ENCODE results near the gene MRPS34.

The MRPS34 gene

GRCh38 chr16:1794221-1794871 is 21.4 kb upstream of the MRPS34 start:
- no peak for DNase-seq

DNA sequence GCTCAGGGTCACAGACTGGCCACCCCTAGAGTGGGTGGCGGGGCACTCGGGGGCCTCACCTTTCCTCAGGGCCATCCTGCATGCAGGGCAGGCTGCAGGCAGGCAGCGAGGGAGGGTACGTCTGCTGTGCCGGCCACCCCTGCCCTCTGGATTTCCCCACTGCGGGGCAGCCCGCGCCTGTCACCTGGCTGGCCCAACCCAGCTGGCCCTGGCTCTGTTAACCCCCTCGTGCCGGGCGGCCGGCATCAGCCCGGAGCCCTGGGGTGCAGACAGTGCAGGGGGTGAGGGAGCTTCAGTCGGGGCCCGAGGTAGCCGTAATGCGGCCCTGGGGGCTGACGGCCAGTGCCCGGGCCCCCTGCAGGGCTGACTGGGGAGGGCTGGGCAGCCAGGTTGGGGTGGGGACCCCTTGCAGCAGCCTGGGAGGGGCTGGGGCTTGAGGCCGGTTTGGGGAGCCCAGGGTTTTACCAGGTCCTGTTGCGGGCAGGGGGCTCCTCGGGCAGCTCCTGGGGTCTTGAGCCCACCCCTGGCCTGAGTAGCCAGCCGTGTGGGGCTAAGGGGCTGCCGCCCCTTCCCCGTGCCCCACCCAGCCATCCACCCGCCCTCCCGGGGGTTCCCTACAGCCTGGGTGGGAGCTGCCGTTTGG is 20.8 kb upstream of the MRPS34 start, which contains the start of gene IGFALS:
Gene IGFALS, minus strand, starts transcription at position 128 of the 643 bp plus-strand sequence. Its CDS starts 53 bp downstream, at position 75.
- no peak for DNase-seq

- DNase-seq: no peak
Observed at GRCh38 chr16:1792836-1793577, 20.1 kb upstream of the MRPS34 start.

- no peak for DNase-seq
Observed at GRCh38 chr16:1791943-1792812, 19.2 kb upstream of the MRPS34 start.

DNA sequence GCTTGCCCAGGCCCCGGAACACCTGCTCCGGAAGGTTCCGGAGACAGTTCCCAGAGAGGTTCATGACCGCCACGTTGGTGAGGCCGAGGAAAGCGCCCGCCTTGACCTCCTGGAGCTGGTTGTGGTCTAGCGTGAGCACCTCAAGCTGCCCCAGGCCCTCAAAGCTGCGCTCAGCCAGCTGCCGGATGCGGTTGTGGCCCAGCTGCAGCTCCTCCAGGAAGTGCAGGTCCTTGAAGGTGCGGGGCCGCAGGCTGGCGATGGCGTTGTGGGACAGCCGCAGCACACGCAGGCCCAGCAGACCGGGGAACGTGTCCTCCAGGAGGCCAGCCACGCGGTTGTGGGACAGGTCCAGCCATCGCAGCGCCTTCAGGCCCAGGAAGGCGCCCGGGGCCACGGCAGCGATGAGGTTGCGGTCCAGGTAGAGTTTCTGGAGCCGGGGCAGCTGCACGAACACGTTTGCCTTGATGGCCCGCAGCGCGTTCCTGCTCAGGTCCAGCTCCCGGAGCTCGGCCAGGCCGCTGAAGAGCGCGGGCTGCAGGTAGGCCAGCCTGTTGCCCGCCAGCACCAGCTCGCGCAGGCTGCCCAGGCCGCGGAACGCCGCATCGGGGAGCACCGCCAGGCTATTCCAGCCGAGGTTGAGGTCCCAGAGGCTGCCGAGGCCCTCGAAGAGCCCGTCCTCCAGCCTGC is 18.5 kb upstream of the MRPS34 start:
- no peak for DNase-seq

- no peak for DNase-seq
Observed at GRCh38 chr16:1790611-1791255, 17.8 kb upstream of the MRPS34 start.

DNA sequence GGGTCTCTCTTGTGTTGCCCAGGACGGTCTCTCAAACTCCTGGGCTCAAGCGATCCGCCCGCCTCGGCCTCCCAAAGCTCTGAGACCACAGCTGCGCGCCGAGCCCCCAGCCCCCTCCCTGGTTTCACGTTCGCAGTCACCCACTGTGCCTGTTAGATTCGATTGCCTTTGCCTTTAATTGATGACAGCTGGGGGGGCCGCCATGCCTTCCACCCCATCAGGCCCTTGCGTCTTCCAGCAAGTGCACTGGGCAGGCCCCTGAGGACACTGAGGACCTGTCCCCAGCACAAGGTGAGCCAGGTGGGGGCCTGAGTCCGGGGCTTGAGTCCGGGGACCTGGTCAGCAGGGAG is 17.3 kb upstream of the MRPS34 start:
- DNase-seq: no peak

DNA sequence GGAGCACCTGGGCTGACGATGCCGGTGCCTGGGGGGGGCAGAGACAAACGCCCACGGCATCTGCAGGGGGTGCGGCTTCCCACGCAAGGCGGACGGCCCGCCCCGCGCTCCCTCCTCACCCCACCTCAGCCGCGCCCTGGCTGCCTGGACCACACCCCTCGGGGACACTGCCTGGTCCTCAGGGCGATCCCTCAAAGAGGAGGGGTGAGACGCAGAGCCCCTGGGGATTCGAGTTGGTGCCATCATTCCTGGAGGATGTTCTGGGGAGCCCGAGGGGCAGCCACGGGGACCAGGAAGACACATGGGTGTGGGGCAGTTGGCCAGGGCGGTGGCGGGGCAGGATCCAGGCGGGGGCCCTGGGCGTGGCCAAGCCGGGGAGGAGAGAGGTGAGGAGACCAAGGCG is 16.7 kb upstream of the MRPS34 start:
- DNase-seq: no peak

GRCh38 chr16:1788708-1789100 is 15.8 kb upstream of the MRPS34 start:
- DNase-seq: no peak

GRCh38 chr16:1788095-1788707 is 15.3 kb upstream of the MRPS34 start:
- DNase-seq: no peak

- DNase-seq: no peak
Observed at GRCh38 chr16:1787322-1788094, 14.6 kb upstream of the MRPS34 start.

DNA sequence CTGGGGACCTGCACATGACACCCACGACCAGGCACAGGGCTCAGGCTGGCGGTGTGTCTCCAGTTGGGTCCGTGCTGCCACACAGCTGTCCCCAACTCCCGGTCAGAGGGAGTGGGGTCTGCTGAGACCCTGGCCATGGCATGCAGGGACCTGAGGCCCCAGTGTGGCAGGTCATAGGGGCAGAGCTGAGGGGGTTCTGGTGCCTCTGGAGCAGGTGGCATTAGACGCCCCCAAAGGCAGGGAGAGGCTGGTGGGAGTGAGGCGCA is 14.1 kb upstream of the MRPS34 start:
- no peak for DNase-seq

- DNase-seq: no peak
Observed at GRCh38 chr16:1786242-1787055, 13.5 kb upstream of the MRPS34 start.

DNA sequence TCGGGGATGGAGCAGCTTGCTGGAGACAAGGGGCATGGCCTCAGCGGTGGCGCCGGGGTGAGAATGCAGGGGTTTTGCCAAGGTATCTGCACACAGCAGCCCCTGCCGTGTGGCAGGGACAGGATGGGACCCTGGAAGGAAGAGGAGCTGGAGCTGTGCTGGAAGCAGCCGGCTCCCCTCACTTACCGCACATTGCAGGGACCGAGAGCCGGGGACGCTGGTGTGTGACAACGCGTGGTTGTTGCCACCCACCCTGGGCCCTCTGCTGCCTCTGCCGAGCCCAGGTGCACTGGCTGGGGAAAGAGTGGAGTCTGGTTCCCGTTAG is 12.9 kb upstream of the MRPS34 start:
- DNase-seq: no peak

DNA sequence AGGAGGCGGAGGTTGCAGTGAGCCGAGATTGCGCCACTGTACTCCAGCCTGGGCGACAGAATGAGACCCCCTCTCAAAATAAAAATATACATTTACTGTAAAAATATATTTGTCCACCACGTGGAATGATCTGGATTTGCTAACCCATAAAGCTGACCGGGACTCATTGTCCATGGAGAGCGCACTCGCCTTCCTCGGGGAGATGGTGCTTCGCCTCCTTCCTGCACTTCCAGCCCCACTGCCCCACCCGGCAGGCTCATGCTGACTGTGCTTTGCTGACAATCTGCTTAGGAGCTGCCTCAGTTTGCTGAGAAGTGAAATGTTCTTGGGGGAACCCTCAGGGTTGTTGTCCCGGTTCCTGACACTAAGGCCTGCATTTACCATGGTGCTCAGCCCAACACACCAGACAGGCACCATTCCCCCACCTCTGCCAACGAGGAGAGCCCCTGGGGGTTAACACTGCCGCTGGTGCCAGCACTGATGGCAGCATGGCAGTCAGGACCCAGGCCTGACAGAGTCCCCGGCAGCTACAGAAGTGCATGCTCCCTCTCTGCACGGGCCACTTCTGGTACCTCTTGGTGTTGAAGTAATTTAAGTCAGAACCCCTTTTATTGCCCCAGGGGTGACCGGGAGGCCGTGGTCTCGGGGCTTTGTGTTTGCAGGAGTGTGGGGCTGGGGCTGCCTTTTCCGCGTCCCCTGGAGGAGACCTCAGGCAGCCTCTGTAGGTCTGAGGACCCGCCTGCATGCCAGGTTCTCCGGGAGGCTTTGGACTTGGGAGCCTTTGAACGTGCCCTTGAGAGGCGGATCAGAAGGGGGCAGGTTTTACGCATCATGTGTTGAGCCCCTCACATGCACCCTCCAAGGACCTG is 12.3 kb upstream of the MRPS34 start:
- no peak for DNase-seq

- peak; percentile 100 for DNase-seq
Observed at GRCh38 chr16:1782408-1783264, 9.7 kb upstream of the MRPS34 start, which contains the start of the genes NUBP2 and SPSB3. NUBP2 (plus strand) TSS chr16:1782960; CDS start chr16:1783021, 61 bp downstream. SPSB3 (minus strand) TSS chr16:1782571; CDS start chr16:1781483, 1,088 bp downstream.

GRCh38 chr16:1781758-1782407 is 8.9 kb upstream of the MRPS34 start:
- no peak for DNase-seq

Data from fibroblast of skin of abdomen (primary cell).